ENCODE data around the gene CCDC90B.

- TF ChIP-seq FOXM1 (IDR thresholded peaks at IDR 0.05; ENCODE audit: borderline replicate concordance), result no peak
- no peak for TF ChIP-seq FOXA1 (IDR thresholded peaks at IDR 0.05)
- TF ChIP-seq, protein P1, sequence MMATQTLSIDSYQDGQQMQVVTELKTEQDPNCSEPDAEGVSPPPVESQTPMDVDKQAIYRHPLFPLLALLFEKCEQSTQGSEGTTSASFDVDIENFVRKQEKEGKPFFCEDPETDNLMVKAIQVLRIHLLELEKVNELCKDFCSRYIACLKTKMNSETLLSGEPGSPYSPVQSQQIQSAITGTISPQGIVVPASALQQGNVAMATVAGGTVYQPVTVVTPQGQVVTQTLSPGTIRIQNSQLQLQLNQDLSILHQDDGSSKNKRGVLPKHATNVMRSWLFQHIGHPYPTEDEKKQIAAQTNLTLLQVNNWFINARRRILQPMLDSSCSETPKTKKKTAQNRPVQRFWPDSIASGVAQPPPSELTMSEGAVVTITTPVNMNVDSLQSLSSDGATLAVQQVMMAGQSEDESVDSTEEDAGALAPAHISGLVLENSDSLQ (IDR thresholded peaks at IDR 0.05), result no peak
- no peak for TF ChIP-seq FOXK2 (IDR thresholded peaks at IDR 0.05)
- TF ChIP-seq BHLHE40 (IDR thresholded peaks at IDR 0.05; ENCODE audit: borderline replicate concordance), result no peak
- no peak for TF ChIP-seq SUZ12 (IDR thresholded peaks at IDR 0.05)
- no peak for TF ChIP-seq SP1 (IDR thresholded peaks at IDR 0.05)
- TF ChIP-seq ARNT (IDR thresholded peaks at IDR 0.05), result no peak
- TF ChIP-seq NFRKB (IDR thresholded peaks at IDR 0.05), result no peak
- no peak for TF ChIP-seq HDGF (IDR thresholded peaks at IDR 0.05; ENCODE audit: borderline replicate concordance)
- no peak for TF ChIP-seq ELF4 (IDR thresholded peaks at IDR 0.05)
Observed at GRCh38 chr11:83280256-83280655, 5.9 kb downstream of the CCDC90B start.

All from HEK293T (cell line).